GM21390 (cell line): ENCODE measurements around the gene GET3.

Source experiments
- ATAC-seq: cut with Tn5 transposase; IDR thresholded peaks from one replicate; pipeline ENCODE4 v1.9.1; 2021; ENCODE audit not compliant: unreplicated experiment

Gene GET3

GRCh38 chr19:12778017-12778904 lies 41.0 kb downstream of the GET3 start:
- ATAC-seq = no peak

DNA sequence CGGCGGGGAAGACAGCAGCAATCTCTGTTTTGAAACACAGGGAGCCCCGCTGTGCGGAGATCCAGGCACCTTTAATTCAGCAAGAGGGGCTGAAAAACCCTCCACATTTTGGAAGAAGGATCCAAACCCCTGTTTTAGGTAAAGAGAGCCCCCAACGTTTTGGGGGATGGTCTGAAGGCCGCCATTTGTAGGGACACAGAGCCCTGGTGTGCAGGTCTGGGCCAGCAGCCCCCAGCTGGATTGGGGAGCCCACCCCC lies 41.5 kb downstream of the GET3 start:
- no peak for ATAC-seq

DNA sequence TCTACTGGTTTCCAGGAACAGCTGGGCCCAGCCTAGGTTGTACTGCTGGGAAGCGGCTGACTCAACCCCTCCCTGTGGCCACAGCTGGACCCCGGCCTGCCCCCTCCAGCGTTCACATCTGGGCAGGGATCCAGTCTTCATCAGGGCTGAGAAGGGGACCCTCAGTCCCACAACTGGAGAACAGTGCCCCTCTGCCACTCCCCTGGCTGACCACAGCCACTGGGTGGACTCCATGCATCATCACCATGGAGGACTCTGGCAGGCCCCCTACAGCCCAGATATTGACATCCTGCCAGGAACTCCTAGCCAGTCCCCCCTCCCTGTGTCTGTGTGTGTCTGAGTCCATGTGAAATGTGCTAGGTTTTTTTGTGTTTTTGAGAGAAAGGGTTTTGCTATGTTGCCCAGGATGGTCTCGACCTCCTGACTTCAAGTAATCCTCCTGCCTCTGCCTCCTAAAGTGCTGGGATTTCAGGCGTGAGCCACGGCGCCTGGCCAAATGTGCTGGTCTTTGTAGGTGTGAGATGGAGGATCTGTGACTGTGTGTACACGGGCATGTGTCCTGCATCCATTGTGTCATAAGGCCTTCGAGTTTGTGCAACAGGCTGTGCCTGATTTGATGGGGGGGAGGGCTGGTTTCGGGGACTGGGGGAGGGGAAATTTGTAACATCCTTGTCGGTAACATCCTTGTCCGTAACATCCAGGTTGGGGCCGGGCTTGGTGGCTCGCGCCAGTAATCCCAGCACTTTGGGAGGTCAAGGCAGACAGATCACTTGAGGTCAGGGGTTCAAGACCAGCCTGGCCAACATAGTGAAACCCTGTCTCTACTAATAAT lies 42.1 kb downstream of the GET3 start:
- ATAC-seq = no peak

DNA sequence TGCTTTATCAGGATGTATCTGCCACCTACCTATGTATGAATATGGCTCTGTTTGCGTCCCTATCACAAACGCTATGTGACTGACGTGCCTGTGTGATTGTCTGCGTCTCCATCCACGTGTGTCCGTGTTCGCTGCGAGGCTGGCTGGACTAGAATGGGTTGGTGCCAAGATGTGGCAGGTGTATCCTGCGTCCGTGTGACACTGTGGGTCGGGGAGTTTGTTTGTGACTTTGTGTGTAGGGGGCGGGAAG lies 44.8 kb downstream of the GET3 start:
- no peak for ATAC-seq

DNA sequence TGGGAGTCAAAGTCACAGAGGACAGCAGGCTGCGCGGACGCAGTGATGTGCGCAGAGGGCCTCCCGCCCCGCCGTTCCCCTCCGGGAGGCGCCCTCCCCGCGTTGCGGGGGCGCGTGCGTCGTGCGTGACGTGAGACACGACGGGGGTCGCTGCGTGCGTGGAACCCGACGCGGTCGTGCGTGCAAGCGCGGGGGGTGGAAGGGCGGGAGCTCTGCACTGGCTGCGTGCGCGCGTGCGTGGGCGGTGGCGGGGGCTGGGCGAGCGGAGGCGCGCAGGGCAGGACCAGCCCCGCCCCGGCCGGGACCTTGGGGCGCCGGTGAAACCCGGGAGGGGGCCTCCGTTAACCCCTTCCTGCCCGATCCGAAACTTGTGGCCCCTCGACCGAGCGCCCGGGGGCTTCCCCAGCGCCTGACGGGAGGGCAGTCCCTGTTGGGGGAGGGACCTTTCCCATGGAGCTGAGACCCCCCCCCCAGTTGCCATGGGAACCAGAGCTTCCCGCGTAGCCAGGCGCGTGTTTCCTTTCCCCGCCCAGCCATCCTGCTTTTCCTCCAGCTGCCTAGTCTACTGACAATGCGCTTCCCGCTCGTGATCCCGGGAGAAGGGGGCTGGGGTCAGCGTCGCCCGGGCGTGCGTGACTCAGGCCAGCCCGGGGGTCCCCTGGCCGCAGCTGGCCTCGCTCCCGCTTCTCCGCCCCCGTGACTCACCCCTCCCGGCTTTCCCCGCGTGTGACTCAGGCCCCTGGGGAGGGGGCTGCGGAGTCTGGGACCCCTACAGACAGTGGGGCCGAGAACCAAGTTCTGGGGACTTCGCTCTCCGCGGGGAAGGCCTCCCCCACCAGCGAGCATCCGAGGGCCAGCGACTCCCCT lies 45.4 kb downstream of the GET3 start:
- no peak for ATAC-seq

- no peak for ATAC-seq
Observed at GRCh38 chr19:12783291-12783848, 46.1 kb downstream of the GET3 start.

DNA sequence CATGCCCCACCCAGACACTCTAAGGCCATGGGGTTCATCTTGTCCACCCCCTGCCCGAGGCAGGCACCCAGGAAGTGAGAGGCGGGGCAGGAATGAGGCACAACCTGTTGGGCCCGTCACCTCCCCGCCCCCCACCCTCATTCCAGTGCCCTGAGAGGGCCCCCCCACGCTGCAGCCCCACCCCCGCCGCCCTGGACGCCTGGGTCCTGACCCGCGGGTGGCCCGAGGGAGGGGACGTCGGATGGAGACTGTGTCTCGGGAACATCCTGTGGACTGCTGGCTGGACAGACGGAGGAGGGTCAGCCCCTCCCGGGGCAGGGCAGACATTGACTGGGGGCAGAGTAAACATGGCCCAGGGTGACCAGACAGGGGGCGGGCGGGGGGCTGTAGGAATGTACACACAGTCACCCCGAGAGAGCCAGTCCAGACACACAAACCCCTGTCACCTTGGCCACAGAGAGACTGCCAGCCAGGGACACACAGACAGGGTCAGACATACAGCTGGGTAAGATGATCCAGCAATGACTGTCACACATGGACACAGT lies 46.6 kb downstream of the GET3 start:
- no peak for ATAC-seq

GRCh38 chr19:12784394-12784870 lies 47.1 kb downstream of the GET3 start:
- no peak for ATAC-seq

DNA sequence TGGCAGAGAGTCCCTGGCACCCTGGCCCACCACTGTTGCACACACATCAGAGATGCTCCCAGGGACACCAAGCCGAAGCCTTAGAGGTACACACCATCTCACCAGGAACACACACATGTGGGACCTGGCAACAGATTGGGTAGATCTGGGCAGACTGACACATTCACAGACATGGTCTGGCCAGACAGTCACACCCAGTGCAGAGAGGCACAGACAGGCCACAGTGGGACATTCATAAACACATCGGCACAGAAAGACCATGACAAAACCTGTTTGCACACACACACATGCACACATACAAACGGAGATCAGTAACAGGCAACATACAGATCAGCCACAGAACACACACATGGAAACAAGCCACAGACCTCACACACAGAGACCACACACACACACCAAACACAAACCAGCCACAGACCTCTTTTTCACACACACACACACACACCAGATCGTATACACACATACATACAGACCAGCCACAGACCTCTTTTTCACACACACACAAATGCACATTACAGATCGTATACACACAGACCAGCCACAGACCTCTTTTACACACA lies 47.7 kb downstream of the GET3 start:
- ATAC-seq = no peak

DNA sequence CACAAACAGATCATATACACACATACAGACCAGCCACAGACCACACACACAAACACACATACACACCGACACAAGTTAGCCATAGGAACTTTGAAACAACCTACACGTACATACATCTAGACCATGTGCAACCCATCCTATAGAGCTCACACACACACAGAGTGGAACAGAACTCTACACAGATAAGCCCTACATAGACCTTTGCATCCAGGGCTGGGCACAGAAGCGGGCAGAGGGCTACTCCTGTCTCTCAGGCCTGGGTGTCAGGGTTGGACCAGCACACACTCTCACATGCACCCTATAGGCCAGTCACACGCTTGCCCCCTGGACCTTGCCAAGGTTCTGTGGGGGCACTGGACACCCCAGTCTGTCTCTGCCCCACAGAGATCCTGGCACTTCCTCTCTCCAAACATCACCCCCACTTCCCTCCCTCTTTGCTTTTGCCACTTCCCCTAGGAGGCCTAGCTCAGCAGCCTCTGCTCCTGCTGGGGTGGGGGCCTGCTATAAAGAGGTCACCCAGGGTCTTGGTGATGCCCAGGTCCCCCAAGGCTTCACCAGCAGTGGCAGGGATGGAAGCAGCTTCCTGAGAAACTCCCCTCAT lies 48.2 kb downstream of the GET3 start:
- no peak for ATAC-seq

DNA sequence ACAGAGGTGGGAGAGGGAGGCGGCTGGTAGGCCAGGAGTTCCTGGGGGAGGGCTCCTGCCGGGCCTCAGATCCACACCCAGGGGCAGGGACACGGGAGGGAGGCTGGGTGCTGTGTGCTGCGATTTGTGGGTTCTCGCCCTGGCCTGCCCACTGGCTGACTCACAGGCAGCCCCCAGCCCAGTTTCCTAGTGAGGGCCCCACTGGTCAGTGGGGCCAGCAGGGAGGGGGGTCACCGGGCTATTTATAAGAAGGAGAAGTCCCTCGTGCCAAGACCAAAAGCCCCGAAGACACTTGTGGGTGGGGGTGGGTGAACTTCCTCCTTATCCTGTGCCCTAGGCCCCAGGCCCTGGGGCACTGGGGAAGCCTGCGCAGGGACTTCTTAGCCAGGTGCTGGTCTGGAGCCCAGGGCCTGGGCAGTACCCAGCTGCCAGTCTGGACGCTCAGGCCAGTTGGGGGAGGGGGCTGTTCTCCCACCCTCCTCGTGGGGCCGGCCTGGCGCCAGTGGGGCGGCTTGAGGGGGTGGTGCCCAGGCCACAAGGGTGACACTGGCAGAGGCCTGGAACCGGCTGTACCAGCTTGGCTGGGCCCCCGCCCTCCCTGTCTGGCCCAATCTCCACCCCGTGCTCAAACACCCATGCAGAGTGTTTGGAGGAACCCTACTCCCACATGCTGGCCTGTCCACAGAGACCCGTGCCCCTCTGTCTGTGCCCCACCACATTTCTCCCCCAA lies 49.0 kb downstream of the GET3 start:
- ATAC-seq = no peak

DNA sequence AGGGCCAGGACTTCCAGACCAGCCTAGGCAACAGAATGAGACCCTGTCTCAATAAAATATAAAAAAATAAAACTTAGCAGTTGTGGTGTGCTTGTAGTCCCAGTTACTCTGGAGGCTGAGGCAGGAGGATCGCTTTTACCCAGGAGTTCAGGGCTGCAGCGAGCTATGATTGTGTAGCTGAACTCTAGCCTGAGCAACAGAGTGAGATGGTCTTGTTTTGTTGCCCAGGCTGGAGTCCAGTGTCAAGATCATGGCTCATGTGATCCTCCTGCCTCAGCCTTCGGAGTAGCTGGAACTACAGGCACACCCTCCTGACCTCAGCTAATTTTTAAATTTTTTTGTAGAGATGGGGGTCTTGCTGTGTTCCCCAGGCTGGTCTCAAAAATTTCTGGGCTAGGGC lies 49.7 kb downstream of the GET3 start:
- ATAC-seq = no peak

GRCh38 chr19:12787458-12787857 lies 50.2 kb downstream of the GET3 start:
- no peak for ATAC-seq

- no peak for ATAC-seq
Observed at GRCh38 chr19:12788042-12788681, 50.9 kb downstream of the GET3 start.

DNA sequence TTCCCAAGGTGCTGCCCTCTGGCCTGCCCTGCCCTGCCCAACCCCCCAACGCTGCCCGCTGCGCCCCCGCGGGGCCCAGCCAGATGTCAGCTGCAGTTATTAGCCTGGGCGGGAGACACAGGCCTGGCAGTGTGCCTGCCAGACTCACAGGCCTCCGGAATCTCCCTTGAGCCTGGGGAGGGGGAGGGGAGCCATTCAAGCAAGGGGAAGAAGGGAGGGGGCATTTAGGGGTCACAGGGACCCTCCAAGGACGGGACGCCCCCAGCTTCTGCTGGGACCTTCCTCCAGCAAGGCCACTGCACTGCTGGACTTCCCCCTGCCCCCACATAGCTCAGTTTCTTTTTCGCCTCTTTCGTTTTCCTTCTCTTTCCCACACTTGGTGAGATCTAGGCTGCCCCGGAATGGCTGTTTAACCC lies 51.4 kb downstream of the GET3 start:
- no peak for ATAC-seq

- ATAC-seq = no peak
Observed at GRCh38 chr19:12789098-12789903, 52.0 kb downstream of the GET3 start.

- ATAC-seq = peak; percentile 32
Observed at GRCh38 chr19:12789904-12790619, 52.8 kb downstream of the GET3 start.
